HG02970 (cell line): Measurements from ENCODE around the gene GARIN3.
"Not testable (repeated sequence)": the region's sequence is repeated elsewhere in the genome, so short reads cannot be mapped to it uniquely, and the experiment has no call there.

ENCODE experiments used
- ATAC-seq: cut with Tn5 transposase; IDR thresholded peaks from one replicate; pipeline ENCODE4 v1.9.1; 2021; ENCODE audit warnings: mild to moderate bottlenecking, moderate library complexity, moderate number of reproducible peaks; ENCODE audit not compliant: unreplicated experiment, low FRiP score

GARIN3 gene

GRCh38 chr5:157166214-157167213 lies at the start of gene GARIN3:
Gene GARIN3 (minus strand): TSS chr5:157166264. CDS start chr5:157166168, 96 bp downstream.
- no peak for ATAC-seq

DNA sequence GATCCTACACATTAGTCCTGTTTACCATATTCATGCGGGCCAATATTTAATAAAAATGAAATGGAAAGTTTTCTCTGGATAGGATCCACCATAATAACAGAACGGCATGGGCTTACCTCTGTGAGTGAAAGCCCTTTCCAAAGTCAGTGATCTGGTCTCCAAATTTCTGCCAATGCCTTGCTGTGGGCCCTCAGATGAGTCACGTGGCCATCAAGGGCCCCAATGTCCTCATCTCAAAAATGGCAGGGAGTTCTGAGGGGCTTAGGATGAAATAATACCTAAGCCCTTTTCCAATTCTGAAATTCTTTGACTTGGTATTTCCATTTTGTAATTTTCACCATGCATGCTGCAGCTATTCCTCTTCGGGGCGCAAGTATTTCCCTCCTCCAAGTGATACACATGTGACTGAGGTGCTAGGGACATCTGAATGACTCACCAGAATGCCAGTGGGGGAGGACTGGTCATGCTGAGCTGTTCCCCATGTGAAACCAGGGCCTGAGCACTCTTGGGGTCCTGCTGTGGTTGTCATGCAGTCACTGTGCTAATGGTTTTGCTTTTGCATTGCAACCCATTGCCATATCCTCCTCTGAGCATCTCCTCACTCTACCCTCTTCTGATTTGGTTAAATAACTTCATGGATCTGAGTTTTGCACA lies 49.6 kb upstream of the GARIN3 start:
- no peak for ATAC-seq

- ATAC-seq: no peak
These were observed 48.9 kb upstream of the GARIN3 start for GRCh38 chr5:157214861-157215513.

DNA sequence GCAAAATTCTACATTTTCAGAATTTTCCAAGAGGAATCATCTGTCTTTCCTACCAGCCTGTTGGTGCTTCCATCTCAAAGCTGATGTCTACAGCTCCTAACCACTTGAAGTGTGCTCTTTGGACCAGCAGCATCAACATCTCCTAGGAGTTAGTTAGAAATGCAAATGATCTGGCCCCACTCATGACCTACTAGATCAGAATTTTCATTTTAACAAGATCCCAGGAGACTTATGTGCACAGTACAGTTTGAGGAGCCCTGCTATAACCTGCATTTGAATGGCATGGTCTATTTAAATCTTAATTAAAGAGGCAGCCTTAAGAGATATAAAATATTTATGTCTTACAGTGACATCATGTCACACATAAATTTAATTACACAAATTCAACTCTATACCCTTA lies 48.4 kb upstream of the GARIN3 start:
- ATAC-seq: no peak

GRCh38 chr5:157213527-157214243 lies 47.6 kb upstream of the GARIN3 start:
- ATAC-seq: no peak

DNA sequence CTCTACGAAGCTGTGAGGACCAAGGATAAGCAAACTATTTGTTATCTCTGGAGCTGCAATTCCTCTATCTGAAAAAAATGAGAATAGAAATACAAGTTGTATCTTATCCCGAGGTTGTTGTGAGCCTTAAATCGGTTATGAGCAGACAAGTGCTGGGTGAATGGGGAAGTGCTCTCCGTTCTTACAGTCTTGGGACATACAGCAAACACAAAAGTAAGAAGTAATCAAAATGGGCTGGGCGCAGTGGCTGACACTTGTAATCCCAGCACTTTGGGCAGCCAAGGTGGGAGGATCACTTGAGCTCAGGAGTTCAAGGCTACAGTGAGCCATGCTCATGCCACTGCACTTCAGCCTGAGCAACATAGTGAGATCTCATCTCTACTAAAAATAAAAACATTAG lies 46.2 kb upstream of the GARIN3 start:
- ATAC-seq: no peak

DNA sequence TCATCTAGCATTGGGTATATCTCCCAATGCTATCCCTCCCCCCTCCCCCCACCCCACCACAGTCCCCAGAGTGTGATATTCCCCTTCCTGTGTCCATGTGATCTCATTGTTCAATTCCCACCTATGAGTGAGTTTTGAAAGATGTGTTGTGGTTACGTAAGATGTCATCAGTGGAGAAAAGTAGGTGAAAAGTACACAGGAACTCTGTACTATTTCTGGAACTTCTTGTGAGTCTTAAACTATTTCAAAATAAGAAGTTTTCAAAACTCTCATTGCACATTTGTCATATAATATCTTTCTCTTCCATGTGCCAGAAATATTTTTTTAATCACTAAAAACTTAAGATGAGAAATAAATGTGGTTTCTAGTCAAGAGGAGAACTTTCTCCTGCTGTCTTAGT lies 44.6 kb upstream of the GARIN3 start:
- not testable (repeated sequence) for ATAC-seq

DNA sequence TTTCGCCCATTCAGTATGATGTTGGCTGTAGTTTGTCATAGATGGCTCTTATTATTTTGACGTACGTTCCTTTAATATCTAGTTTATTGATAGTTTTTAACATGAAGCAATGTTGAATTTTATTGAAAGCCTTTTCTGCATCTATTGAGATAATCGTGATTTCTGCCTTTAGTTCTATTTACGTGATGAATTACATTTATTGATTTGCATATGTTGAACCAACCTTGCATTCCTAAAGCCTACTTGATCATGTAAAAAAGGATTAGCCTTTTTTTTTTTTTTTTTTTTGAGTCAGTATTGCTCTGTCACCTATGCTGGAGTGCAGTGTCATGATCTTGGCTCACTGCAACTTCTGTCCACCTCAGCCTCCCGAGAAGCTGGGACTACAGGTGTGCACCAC lies 39.6 kb upstream of the GARIN3 start:
- no peak for ATAC-seq

GRCh38 chr5:157204765-157205164 lies 38.7 kb upstream of the GARIN3 start:
- no peak for ATAC-seq

- no peak for ATAC-seq
These were observed 37.4 kb upstream of the GARIN3 start for GRCh38 chr5:157203417-157203816.

- no peak for ATAC-seq
These were observed 35.8 kb upstream of the GARIN3 start for GRCh38 chr5:157201857-157202256.

GRCh38 chr5:157198277-157198986 lies 32.4 kb upstream of the GARIN3 start:
- ATAC-seq: no peak

GRCh38 chr5:157197086-157197485 lies 31.0 kb upstream of the GARIN3 start:
- no peak for ATAC-seq

DNA sequence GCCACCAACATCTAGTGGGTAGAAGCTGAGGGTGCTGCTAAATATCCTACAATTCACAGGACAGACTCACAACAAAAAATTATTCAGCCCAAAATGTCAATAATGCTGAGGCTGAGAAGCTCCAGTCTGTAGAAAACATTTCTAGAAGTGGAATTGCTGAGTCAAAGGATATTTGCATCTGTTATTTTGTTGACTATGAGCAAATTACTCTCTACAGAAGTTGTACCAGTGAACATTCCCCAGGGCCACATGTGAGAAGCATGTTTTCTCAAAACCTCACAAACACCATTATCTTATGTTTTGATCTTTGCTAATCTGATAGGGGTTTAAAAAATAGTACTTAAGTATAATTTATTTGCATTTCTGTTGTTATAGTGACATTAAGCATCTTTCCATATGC lies 30.0 kb upstream of the GARIN3 start:
- ATAC-seq: no peak

- ATAC-seq: no peak
These were observed 27.8 kb upstream of the GARIN3 start for GRCh38 chr5:157193699-157194424.

GRCh38 chr5:157189223-157189622 lies 23.2 kb upstream of the GARIN3 start:
- no peak for ATAC-seq

DNA sequence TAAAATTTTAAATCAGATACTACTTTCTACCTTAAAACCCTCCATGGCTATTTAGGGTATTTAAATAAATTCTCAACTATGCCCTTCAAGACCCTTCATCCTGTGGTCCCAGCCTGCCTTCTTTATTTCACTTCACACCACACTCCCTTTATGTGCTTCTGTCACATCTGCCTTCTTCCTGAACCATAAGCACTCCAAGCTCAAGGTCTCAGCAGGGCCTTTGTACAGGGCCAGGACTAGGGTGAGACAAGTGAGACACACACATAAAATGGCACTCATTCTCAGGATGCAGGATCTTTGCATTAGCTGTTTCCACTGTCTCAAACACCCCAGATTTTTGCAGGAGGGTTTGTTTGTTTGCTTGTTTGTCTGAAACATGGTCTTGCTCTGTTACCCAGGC lies 22.2 kb upstream of the GARIN3 start:
- ATAC-seq: no peak

DNA sequence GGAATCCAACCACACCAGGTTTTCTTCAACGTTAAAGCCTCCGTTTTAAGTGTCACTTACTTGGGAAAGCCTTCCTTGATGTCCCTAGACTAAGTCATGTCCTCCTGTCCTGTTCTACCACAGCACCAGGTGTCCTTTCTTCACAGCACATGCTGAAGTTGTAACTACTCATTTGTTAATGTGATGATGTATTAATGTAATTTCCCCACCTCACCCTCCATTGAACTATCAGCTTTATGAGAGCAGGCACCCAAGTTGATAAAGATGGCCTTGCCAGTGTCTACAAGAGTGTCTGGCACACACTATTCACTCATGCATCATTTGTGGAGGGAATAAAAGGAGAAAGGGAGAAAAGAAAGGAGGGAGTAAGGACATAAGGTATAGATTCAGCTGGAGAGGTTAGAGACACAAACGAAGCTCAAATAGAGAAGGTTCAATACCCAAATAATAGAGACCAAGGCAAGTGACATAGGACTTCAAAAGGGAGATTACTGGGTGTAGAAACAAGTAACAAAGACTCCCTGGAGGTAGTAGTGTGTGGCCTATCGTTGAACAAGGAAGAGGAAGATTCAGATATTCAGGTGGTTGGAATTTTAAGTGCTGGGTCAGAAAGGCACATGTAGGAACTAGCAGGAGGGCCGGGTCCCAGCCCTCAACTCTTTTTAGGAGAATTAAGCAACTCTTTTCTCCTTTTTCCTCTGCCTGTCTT lies 21.1 kb upstream of the GARIN3 start:
- no peak for ATAC-seq
